HEK293 (cell line): ENCODE data around the gene FAM180A.

Experiments used
- KLF16 ChIP-seq: fragments of 450-650 bp; formaldehyde crosslinking; IDR thresholded peaks from 2 replicates; pipeline ENCODE4 v1.5.1; 2017; ENCODE audit warnings: missing biosample characterization, missing genetic modification characterization
- TF ChIP-seq, protein P1 (sequence below): fragments of 450-650 bp; formaldehyde crosslinking; IDR thresholded peaks from 2 replicates; pipeline ENCODE4 v1.5.1; 2016; ENCODE audit warnings: missing biosample characterization, missing genetic modification characterization, borderline replicate concordance
- TF ChIP-seq, protein P2 (sequence below): fragments of 450-650 bp; formaldehyde crosslinking; IDR thresholded peaks from 2 replicates; pipeline ENCODE4 v1.5.1; 2016; ENCODE audit warnings: missing biosample characterization, missing genetic modification characterization
- TF ChIP-seq, protein P3 (sequence below): fragments of 450-650 bp; formaldehyde crosslinking; IDR thresholded peaks from 2 replicates; pipeline ENCODE4 v1.5.1; 2017; ENCODE audit warnings: missing biosample characterization, missing genetic modification characterization
- TF ChIP-seq, protein P4 (sequence below): fragments of 450-650 bp; formaldehyde crosslinking; IDR thresholded peaks from 2 replicates; pipeline ENCODE4 v1.5.1; 2017; ENCODE audit warnings: missing biosample characterization, missing genetic modification characterization
- TF ChIP-seq, protein P5 (sequence below): fragments of 450-650 bp; formaldehyde crosslinking; IDR thresholded peaks from 2 replicates; pipeline ENCODE4; 2016; ENCODE audit warnings: missing biosample characterization, missing genetic modification characterization

DNA sequence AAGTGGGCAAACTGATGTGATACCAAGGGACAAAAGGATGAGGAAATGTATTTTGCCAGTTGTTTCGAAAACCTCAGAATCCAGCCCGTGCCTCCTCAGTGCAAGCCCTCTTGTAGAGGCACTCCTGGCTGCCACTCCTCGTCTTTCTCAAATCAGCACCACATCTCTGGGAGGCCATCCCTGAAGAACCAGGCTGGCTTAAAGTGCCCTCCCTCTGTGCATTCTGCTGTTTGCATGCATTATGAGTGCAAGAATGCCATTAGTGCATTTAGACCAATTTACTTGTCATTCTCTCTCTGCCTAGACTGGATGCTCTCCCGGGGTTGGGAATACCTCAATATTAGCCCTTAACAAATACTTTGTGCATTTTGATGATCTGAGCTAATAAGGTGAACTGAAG is 19.9 kb upstream of the FAM180A start:
- TF ChIP-seq, protein P1, sequence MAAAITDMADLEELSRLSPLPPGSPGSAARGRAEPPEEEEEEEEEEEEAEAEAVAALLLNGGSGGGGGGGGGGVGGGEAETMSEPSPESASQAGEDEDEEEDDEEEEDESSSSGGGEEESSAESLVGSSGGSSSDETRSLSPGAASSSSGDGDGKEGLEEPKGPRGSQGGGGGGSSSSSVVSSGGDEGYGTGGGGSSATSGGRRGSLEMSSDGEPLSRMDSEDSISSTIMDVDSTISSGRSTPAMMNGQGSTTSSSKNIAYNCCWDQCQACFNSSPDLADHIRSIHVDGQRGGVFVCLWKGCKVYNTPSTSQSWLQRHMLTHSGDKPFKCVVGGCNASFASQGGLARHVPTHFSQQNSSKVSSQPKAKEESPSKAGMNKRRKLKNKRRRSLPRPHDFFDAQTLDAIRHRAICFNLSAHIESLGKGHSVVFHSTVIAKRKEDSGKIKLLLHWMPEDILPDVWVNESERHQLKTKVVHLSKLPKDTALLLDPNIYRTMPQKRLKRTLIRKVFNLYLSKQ (tag by site-specific recombination): no peak
- TF ChIP-seq, protein P2, sequence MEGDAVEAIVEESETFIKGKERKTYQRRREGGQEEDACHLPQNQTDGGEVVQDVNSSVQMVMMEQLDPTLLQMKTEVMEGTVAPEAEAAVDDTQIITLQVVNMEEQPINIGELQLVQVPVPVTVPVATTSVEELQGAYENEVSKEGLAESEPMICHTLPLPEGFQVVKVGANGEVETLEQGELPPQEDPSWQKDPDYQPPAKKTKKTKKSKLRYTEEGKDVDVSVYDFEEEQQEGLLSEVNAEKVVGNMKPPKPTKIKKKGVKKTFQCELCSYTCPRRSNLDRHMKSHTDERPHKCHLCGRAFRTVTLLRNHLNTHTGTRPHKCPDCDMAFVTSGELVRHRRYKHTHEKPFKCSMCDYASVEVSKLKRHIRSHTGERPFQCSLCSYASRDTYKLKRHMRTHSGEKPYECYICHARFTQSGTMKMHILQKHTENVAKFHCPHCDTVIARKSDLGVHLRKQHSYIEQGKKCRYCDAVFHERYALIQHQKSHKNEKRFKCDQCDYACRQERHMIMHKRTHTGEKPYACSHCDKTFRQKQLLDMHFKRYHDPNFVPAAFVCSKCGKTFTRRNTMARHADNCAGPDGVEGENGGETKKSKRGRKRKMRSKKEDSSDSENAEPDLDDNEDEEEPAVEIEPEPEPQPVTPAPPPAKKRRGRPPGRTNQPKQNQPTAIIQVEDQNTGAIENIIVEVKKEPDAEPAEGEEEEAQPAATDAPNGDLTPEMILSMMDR: no peak
- TF ChIP-seq KLF16 (tag by site-specific recombination): no peak
- TF ChIP-seq, protein P3, sequence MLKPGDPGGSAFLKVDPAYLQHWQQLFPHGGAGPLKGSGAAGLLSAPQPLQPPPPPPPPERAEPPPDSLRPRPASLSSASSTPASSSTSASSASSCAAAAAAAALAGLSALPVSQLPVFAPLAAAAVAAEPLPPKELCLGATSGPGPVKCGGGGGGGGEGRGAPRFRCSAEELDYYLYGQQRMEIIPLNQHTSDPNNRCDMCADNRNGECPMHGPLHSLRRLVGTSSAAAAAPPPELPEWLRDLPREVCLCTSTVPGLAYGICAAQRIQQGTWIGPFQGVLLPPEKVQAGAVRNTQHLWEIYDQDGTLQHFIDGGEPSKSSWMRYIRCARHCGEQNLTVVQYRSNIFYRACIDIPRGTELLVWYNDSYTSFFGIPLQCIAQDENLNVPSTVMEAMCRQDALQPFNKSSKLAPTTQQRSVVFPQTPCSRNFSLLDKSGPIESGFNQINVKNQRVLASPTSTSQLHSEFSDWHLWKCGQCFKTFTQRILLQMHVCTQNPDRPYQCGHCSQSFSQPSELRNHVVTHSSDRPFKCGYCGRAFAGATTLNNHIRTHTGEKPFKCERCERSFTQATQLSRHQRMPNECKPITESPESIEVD (tag by site-specific recombination): no peak
- TF ChIP-seq, protein P4, sequence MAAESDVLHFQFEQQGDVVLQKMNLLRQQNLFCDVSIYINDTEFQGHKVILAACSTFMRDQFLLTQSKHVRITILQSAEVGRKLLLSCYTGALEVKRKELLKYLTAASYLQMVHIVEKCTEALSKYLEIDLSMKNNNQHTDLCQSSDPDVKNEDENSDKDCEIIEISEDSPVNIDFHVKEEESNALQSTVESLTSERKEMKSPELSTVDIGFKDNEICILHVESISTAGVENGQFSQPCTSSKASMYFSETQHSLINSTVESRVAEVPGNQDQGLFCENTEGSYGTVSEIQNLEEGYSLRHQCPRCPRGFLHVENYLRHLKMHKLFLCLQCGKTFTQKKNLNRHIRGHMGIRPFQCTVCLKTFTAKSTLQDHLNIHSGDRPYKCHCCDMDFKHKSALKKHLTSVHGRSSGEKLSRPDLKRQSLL (tag by site-specific recombination): no peak
- TF ChIP-seq, protein P5, sequence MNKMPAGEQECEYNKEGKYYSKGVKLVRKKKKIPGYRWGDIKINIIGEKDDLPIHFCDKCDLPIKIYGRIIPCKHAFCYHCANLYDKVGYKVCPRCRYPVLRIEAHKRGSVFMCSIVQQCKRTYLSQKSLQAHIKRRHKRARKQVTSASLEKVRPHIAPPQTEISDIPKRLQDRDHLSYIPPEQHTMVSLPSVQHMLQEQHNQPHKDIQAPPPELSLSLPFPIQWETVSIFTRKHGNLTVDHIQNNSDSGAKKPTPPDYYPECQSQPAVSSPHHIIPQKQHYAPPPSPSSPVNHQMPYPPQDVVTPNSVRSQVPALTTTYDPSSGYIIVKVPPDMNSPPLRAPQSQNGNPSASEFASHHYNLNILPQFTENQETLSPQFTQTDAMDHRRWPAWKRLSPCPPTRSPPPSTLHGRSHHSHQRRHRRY (tag by site-specific recombination): no peak
